M059J (cell line): ENCODE results near the gene RNF114. TPM values are rescaled to one million over a fixed set of nuclear protein-coding genes. Genes with fewer than 3 reads are reported as not detected.
"Not testable (repeated sequence)": the region's sequence is repeated elsewhere in the genome, so short reads cannot be mapped to it uniquely, and the experiment has no call there.

Experiments used
- DNase-seq: peaks from one replicate; pipeline ENCODE4 v3.0.0-alpha.2; 2012; ENCODE audit warnings: low read depth
- total RNA-seq: library from RNA; depleted of rRNA; stranded (reverse); fragments of >200 nt; shearing (Covaris generic); gene quantifications from 2 replicates; pipeline ENCODE4 v1.2.3, GENCODE V29; 2014

RNF114 gene
- total RNA-seq, 1 experiment from 2014 or later: 527 TPM

- peak; percentile 92 for DNase-seq
Observed at GRCh38 chr20:49928411-49929141, 7.6 kb upstream of the RNF114 start.

- DNase-seq: no peak
Observed at GRCh38 chr20:49929142-49929494, 7.1 kb upstream of the RNF114 start.

- no peak for DNase-seq
Observed at GRCh38 chr20:49935746-49936152, 448 bp upstream of the RNF114 start.

GRCh38 chr20:49937027-49937929 lies 1.1 kb downstream of the RNF114 start:
- peak; percentile 56 for DNase-seq

GRCh38 chr20:49938173-49939163 lies 2.3 kb downstream of the RNF114 start:
- DNase-seq: peak; percentile 49

- no peak for DNase-seq
Observed at GRCh38 chr20:49941456-49941855, 5.3 kb downstream of the RNF114 start.

- DNase-seq: no peak
Observed at GRCh38 chr20:49942303-49942702, 6.1 kb downstream of the RNF114 start.

- no peak for DNase-seq
Observed at GRCh38 chr20:49942942-49943341, 6.7 kb downstream of the RNF114 start.

GRCh38 chr20:49945306-49945700 lies 9.1 kb downstream of the RNF114 start:
- DNase-seq: no peak

GRCh38 chr20:49945701-49946477 lies 9.7 kb downstream of the RNF114 start:
- no peak for DNase-seq

- DNase-seq: peak; percentile 70
Observed at GRCh38 chr20:49948178-49948577, 12.0 kb downstream of the RNF114 start.

- peak; percentile 97 for DNase-seq
Observed at GRCh38 chr20:49948809-49949507, 12.8 kb downstream of the RNF114 start.

GRCh38 chr20:49951151-49951550 lies 15.0 kb downstream of the RNF114 start:
- DNase-seq: peak; percentile 84

- no peak for DNase-seq
Observed at GRCh38 chr20:49955167-49955566, 19.0 kb downstream of the RNF114 start.

GRCh38 chr20:49955830-49956396 lies 19.7 kb downstream of the RNF114 start:
- not testable (repeated sequence) for DNase-seq

GRCh38 chr20:49956689-49957088 lies 20.5 kb downstream of the RNF114 start:
- DNase-seq: no peak

GRCh38 chr20:49957089-49957938 lies 21.1 kb downstream of the RNF114 start:
- DNase-seq: peak; percentile 51

GRCh38 chr20:49961413-49961812 lies 25.2 kb downstream of the RNF114 start:
- DNase-seq: no peak
